Measurements from ENCODE around the gene SURF2.

Gene SURF2

DNA sequence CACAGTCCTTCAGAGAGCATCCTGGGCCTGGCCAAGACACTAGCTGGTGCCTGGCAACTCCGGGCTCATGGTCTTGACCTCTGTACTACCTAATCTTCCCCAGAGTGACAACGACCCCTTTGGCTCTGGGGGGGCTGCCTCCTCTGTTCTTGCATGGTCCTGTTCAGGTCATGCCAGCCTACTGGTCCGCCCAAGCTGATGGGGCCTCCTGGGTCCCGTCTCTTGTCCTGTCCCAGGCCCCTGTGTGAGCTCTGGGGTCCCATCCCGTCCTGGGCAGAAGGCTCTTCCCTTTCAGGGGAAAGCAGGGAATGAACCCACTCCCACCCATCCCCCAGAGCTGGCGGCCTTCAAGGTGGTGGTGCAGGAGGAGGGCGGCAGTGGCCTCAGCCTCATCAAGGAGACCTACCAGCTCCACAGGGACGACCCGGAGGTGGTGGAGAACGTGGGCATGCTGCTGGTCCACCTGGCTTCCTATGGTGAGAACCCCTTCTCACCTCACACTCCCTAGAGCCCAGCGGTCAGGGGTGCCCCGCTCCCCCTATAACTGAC, 48.2 kb downstream of the SURF2 start:
- TF ChIP-seq CTCF (IDR thresholded peaks at IDR 0.05), result no peak

DNA sequence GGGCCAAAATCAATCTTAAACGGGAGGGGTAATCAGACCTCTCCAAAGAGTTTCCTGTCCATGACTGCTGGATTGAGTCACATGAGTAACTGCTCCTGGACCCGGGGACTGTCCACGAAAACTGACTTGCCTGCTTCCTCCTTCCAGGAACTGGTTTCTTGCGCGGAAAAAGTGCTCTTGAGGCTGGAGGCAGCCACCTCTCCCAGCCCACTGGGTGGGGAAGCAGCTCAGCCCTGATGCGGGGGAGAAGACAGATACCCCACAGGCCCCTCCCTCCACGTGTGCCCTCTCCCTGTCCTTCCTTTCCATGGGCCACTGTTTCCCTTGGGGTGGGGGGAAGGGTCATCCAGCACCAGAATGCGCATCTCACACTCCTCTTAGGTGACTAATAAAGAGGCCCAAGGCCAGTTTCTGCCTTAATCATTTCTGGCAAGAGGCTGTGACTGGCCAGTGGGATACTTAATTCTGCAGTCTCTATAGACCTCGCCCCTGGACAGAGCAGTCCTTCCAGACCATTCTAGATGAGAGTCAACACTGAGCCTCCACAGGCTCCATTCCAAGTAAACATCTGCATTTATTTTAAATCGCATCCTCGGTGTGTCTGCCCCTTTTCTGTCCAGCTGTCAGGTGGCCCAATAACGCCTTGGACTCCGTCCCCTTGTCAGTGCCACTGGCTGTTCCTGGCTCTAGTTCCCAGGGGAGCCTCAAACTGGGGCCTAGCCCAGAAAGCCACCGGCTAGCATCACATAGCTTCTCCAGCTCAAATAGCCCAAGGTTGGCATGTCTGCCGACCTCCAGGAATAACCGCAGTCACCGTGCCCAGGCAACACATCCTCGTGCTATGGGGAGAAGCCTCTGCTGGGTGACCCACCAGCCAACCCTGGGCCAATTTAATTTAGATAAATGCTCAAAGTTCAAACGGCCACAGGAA, 49.4 kb downstream of the SURF2 start:
- TF ChIP-seq CTCF (IDR thresholded peaks at IDR 0.05), result no peak

DNA sequence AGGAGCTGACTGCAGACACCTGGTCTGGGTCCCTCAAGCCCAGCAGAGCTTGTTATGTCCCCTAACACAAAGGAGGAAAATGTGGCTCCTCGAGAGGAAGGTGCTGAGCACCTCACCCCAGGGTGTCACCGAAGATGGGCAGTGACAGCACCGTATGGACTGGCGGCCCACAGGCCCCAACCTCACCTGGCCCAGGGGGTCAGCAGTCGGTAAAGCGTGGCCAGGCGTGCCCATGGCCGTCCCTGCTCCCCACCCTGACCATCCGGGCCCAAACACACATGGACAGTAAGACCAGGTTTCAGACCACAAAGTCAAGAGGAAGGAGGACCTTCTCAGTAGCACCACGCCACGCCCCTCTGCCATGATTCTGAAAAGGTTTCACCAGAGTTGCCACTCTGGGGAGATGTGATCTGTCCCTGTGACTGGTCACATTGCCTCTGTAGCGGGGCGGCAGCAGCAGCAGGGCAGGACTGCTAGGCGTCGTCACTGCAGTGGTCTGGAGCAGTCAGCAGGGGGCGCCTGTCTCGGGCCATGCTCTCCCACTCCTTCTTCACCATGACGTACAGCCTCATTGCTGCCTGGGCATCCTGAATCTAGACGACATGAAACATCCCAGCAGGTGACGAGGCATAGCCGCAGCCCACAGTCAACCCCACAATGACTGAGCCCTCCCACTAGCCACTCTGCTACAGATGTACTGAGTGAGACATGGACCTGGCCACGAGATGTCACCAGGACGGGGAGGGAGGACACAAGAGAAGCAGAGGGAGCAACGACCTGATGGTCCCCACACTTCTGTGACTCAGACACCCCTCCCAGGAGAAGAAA, 50.3 kb downstream of the SURF2 start:
- TF ChIP-seq CTCF (IDR thresholded peaks at IDR 0.05), result peak; percentile 98

GRCh38 chr9:133408042-133408441, 51.7 kb downstream of the SURF2 start:
- TF ChIP-seq CTCF (IDR thresholded peaks at IDR 0.05), result no peak

Data from LNCAP (cell line).